Measurements from ENCODE around the gene FRMD3. TPM values are rescaled to one million over a fixed set of nuclear protein-coding genes. Genes with fewer than 3 reads are reported as not detected.

Gene FRMD3
- total and polyA plus RNA-seq, 2 donors (not counting 3 experiments of a cell fraction or from before 2014, with no cell fraction given), result 3.0 to 6.1 TPM

DNA sequence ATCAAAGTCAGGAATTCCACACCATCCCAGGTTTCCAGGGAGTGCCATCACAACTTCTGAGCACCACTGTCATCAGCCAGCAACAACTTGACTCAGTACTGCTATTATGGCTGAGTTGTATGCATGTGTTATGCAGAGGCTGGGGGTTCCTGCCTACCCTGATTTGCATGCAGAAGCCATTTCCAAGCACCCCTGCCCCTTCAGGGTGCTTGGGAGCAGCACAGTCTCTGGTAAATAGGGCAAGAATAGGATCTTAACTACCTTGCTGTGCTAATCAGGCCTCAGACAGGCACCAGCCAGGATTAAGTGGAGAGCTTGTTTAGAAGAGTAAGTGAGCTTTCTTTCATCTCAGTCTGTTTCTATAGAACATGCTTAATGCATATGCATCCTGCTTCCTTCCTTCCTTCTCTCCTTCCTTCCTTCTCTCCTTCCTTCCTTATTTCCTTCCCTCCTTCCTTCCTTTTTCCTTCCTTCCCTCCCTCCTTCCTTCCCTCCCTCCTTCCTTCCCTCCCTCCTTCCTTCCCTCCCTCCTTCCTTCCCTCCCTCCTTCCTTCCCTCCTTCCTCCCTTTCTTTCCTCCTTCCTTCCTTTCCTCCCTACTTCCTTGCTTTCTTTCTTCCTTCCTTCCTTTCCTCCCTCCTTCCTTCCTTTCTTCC lies 175.7 kb downstream of the FRMD3 start:
- CTCF ChIA-PET, result interaction anchor here (1.8 kb wide), 1 partner anchor 27 kb away, joined by 8 read pairs; no protein-coding TSS in a partner anchor
- intact Hi-C loops (cut with micrococcal nuclease), result no loop called here

More for the DNA sequence above, 175.7 kb downstream of the FRMD3 start:
- Histone ChIP-seq H3K79me2 (ENCODE audit: control insufficient read depth, insufficient read depth, low read length) (no peaks in the 10 kb centered on the region), H3K4me1 (ENCODE audit: control insufficient read depth, extremely low read depth, insufficient read depth, low read length) (no peaks in the 10 kb centered on the region), H3K4me2 (ENCODE audit: insufficient read depth, low read length) (no peak overlapping the region), H3K4me3 (replicated peaks in 1 of 3; ENCODE audit: insufficient read depth in 1 of 3, low read depth in 1 of 3, low read length in 3 of 3) (no peak overlapping the region), H3K27ac (ENCODE audit: insufficient read depth, low read depth, low read length) (no peak overlapping the region), H2AFZ (ENCODE audit: low read depth, low read length) (no peak overlapping the region), H3K27me3 (ENCODE audit: control insufficient read depth in 2 of 2, insufficient read depth in 2 of 2, low read length in 2 of 2) (no peaks in the 10 kb centered on the region), H4K20me1 (replicated peaks; ENCODE audit: control insufficient read depth, extremely low read depth, insufficient read depth, low read length) (no peaks in the 10 kb centered on the region), H3K36me3 (ENCODE audit: control insufficient read depth in 2 of 2, extremely low read depth in 1 of 2, insufficient read depth in 2 of 2, low read length in 2 of 2) (no peaks in the 10 kb centered on the region), H3K9me1 (replicated peaks; ENCODE audit: control insufficient read depth, extremely low read depth, insufficient read depth, low read length) (no peaks in the 10 kb centered on the region), H3K9me3 (replicated peaks; ENCODE audit: control insufficient read depth, insufficient read depth, low read length) (no peaks in the 10 kb centered on the region), H3K9ac (replicated peaks; ENCODE audit: extremely low read depth, insufficient read depth, low read length) (no peak overlapping the region)
- POLR2A ChIA-PET, result no interaction called here
- dilution Hi-C loops (cut with MboI; ENCODE audit: extremely low pct_ligation_motif_present, low sequenced_read_pairs), result no loop called here
- FAIRE-seq (no peak), DNase-seq (ENCODE audit: low read depth, low spot score) (no peak)
- TF ChIP-seq JUN (IDR thresholded peaks at IDR 0.05; ENCODE audit: borderline replicate concordance, insufficient read depth, insufficient read length, low read depth), result no peak
- TF ChIP-seq EZH2 (IDR thresholded peaks at IDR 0.05; ENCODE audit: borderline replicate concordance, low read depth, low read length, severe bottlenecking), result no peak
- no peak for TF ChIP-seq MYC (IDR thresholded peaks at IDR 0.05; ENCODE audit: low read depth, low read length)
- TF ChIP-seq, protein P1, sequence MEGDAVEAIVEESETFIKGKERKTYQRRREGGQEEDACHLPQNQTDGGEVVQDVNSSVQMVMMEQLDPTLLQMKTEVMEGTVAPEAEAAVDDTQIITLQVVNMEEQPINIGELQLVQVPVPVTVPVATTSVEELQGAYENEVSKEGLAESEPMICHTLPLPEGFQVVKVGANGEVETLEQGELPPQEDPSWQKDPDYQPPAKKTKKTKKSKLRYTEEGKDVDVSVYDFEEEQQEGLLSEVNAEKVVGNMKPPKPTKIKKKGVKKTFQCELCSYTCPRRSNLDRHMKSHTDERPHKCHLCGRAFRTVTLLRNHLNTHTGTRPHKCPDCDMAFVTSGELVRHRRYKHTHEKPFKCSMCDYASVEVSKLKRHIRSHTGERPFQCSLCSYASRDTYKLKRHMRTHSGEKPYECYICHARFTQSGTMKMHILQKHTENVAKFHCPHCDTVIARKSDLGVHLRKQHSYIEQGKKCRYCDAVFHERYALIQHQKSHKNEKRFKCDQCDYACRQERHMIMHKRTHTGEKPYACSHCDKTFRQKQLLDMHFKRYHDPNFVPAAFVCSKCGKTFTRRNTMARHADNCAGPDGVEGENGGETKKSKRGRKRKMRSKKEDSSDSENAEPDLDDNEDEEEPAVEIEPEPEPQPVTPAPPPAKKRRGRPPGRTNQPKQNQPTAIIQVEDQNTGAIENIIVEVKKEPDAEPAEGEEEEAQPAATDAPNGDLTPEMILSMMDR (IDR thresholded peaks at IDR 0.05; ENCODE audit: extremely low read depth in 1 of 2, insufficient read depth in 1 of 2, low read depth in 1 of 2, low read length in 2 of 2), result no peak
- TF ChIP-seq GATA2 (IDR thresholded peaks at IDR 0.05; ENCODE audit: insufficient read depth, insufficient read length, low read depth, low read length), result no peak
- no peak for TF ChIP-seq POLR2AphosphoS5 (IDR thresholded peaks at IDR 0.05; ENCODE audit: insufficient read depth, low read depth, low read length)
- TF ChIP-seq POLR2A (IDR thresholded peaks at IDR 0.05; ENCODE audit: low read depth, low read length), result no peak
- no peak for TF ChIP-seq FOS (IDR thresholded peaks at IDR 0.05; ENCODE audit: borderline replicate concordance, insufficient read depth, low read length)
- TF ChIP-seq, protein P2, sequence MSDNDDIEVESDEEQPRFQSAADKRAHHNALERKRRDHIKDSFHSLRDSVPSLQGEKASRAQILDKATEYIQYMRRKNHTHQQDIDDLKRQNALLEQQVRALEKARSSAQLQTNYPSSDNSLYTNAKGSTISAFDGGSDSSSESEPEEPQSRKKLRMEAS (IDR thresholded peaks at IDR 0.05; ENCODE audit: insufficient read depth, insufficient read length), result no peak
- BruUV-seq (replicated peaks), result no TSS peak

Measured in endothelial cell of umbilical vein (primary cell).